Measurements from ENCODE around the gene ULBP3. TPM values are rescaled to one million over a fixed set of nuclear protein-coding genes. Genes with fewer than 3 reads are reported as not detected.

ULBP3 gene
- total and polyA plus RNA-seq, 9 of the 15 experiments (the other 6 are each of a cell fraction or from before 2014, with no cell fraction given), result 0.25 to 0.33 TPM; not detected in 7

GRCh38 chr6:150118203-150118602 lies 49.3 kb upstream of the ULBP3 start (continued):
- TF ChIP-seq ZBTB33 (CRISPR knock-in tag; IDR thresholded peaks at IDR 0.05) (no peak), CCAR2 (IDR thresholded peaks at IDR 0.05; ENCODE audit: low read depth, low read length) (no peak), NR2C1 (IDR thresholded peaks at IDR 0.05) (no peak), NR2C1 (tag; IDR thresholded peaks at IDR 0.05) (no peak)

GRCh38 chr6:150116200-150116800 lies 47.4 kb upstream of the ULBP3 start:
- H3K27me3 ChIP-seq (ENCODE audit: control insufficient read depth in 2 of 2, insufficient read depth in 2 of 2, low read length in 2 of 2), result peaks cover 15 to 50% of the 10 kb centered on the region in 2 experiments; a peak in 4 of 5 replicates
- no peak for DNase-seq (ENCODE audit: extremely low read depth in 1 of 4, low spot score in 3 of 4)
- no peak overlapping the region for H3K27ac ChIP-seq (ENCODE audit: extremely low read depth, low read depth, low read length)
- POLR2A ChIA-PET, result interaction anchor here (0.5 kb wide), 1 partner anchor 144 kb away, joined by 4 read pairs; no protein-coding TSS in a partner anchor
- H3K4me1 ChIP-seq (replicated peaks in 1 of 2; ENCODE audit: control insufficient read depth in 2 of 2, insufficient read depth in 2 of 2, low read length in 2 of 2), result peaks cover 0 to 5% of the 10 kb centered on the region in 2 experiments; a peak in 2 of 5 replicates
- CTCF ChIA-PET (ENCODE audit: low intra/inter-chr PET ratio), result no interaction called here
- no peak for ATAC-seq
- H3K9me3 ChIP-seq (replicated peaks; ENCODE audit: control insufficient read depth, insufficient read depth, low read depth, low read length), result no peaks in the 10 kb centered on the region
- H3K9ac ChIP-seq (ENCODE audit: insufficient read depth in 1 of 2, low read depth in 2 of 2, low read length in 2 of 2), result no peak overlapping the region
- no peak overlapping the region for H3K4me2 ChIP-seq (ENCODE audit: insufficient read depth, low read length)
- 11% methylated on average over 8 of the region's 8 CpGs for WGBS (ENCODE audit: insufficient coverage, low coverage, missing lambda C conversion rate)
- TF ChIP-seq CREB1 (IDR thresholded peaks at IDR 0.05), result no peak
- no peak for TF ChIP-seq CREB1 (CRISPR knock-in tag; IDR thresholded peaks at IDR 0.05)
- TF ChIP-seq ELF1 (tag; IDR thresholded peaks at IDR 0.05), result no peak
- no peak for TF ChIP-seq MAFF (IDR thresholded peaks at IDR 0.05; ENCODE audit: low read length)
- no peak overlapping the region for H3K4me3 ChIP-seq
- no peak overlapping the region for H2AFZ ChIP-seq (ENCODE audit: low read depth, low read length)
- no TSS peak for BruUV-seq (replicated peaks)
- H3K79me2 ChIP-seq (ENCODE audit: control insufficient read depth, insufficient read depth, low read length), result no peaks in the 10 kb centered on the region
- H3K9me1 ChIP-seq (ENCODE audit: control insufficient read depth, insufficient read depth, low read length), result no peaks in the 10 kb centered on the region
- H4K20me1 ChIP-seq (replicated peaks; ENCODE audit: control insufficient read depth, insufficient read depth, low read length), result no peaks in the 10 kb centered on the region
- intact Hi-C loops (cut with micrococcal nuclease) (no loop called here), in situ Hi-C loops (cut with MboI) (no loop called here)
- no peaks in the 10 kb centered on the region for H3K36me3 ChIP-seq (ENCODE audit: control insufficient read depth, insufficient read depth, low read length)
- no peak for FAIRE-seq
